Activated B cell treated with CpG ODN at 0.5 μM for 24 hours (primary cell): ENCODE data around the gene EML5. TPM values are rescaled to one million over a fixed set of nuclear protein-coding genes. Genes with fewer than 3 reads are reported as not detected.

Experiments used
- ATAC-seq: fragments of 200-7000 bp; cut with Tn5 transposase; one replicate; pipeline ENCODE4 v1.10.0; 2021; ENCODE audit warnings: low read depth, mild to moderate bottlenecking, moderate library complexity
- CTCF ChIA-PET: fragments of 350-600 bp; sonication (Branson Sonifier 250); formaldehyde crosslinking; loops from one replicate; lab custom pipeline; 2021; ENCODE audit warnings: antibody characterized with exemption; lab: Charles Lee
- POLR2A ChIA-PET: fragments of 350-600 bp; sonication (Branson Sonifier 250); formaldehyde crosslinking; loops from one replicate; lab custom pipeline; 2021; ENCODE audit warnings: antibody characterized with exemption; lab: Charles Lee
- DNase-seq: peaks from one replicate; pipeline ENCODE4 v3.0.0; 2022
- H3K27ac Mint-ChIP-seq: one replicate; pipeline ENCODE4 v1.8.0; 2020; ENCODE audit warnings: mixed read lengths
- H3K27me3 Mint-ChIP-seq: one replicate; pipeline ENCODE4 v1.8.0; 2021; ENCODE audit warnings: mixed read lengths
- H3K36me3 Mint-ChIP-seq: one replicate; pipeline ENCODE4 v1.8.0; 2021; ENCODE audit warnings: low read depth, mixed read lengths
- H3K4me1 Mint-ChIP-seq: one replicate; pipeline ENCODE4 v1.8.0; 2021; ENCODE audit warnings: mixed read lengths
- H3K4me3 Mint-ChIP-seq: one replicate; pipeline ENCODE4 v1.8.0; 2020; ENCODE audit warnings: mild to moderate bottlenecking, mixed read lengths
- H3K9me3 Mint-ChIP-seq: one replicate; pipeline ENCODE4 v1.8.0; 2020; ENCODE audit warnings: mixed read lengths
- CTCF ChIP-seq: fragments of 200-600 bp; IDR thresholded peaks from one replicate; pipeline ENCODE4 v1.8.0; 2022; ENCODE audit warnings: antibody characterized with exemption, mild to moderate bottlenecking
- intact Hi-C: fragments of 100-400 bp; cut with micrococcal nuclease; formaldehyde crosslinking; loops from one replicate; pipeline ENCODE4 v1.15.1; 2024
- total RNA-seq: library from RNA; stranded (reverse); gene quantifications from 2 replicates; pipeline ENCODE4 v1.2.3, GENCODE V29; 2022

EML5 gene
- total RNA-seq, 1 donor from 2014 or later = 5.0 TPM

- no peaks in the 10 kb centered on the region for H3K27me3 Mint-ChIP-seq
- POLR2A ChIA-PET = no interaction called here
- peaks cover 7% of the 10 kb centered on the region for H3K36me3 Mint-ChIP-seq
- H3K9me3 Mint-ChIP-seq = no peaks in the 10 kb centered on the region
- H3K27ac Mint-ChIP-seq = no peak overlapping the region
- CTCF ChIA-PET = no interaction called here
- DNase-seq (no peak), ATAC-seq (no peak)
- no peak overlapping the region for H3K4me3 Mint-ChIP-seq
- intact Hi-C loops = no loop called here
- H3K4me1 Mint-ChIP-seq = no peaks in the 10 kb centered on the region
- TF ChIP-seq CTCF = no peak
Observed at GRCh38 chr14:88749139-88749538, 43.6 kb downstream of the EML5 start.

GRCh38 chr14:88748288-88748687, 44.5 kb downstream of the EML5 start:
- H3K9me3 Mint-ChIP-seq = no peaks in the 10 kb centered on the region
- ATAC-seq (no peak), DNase-seq (no peak)
- no peak overlapping the region for H3K27ac Mint-ChIP-seq
- peaks cover 7% of the 10 kb centered on the region for H3K36me3 Mint-ChIP-seq
- intact Hi-C loops = no loop called here
- no peak overlapping the region for H3K4me3 Mint-ChIP-seq
- no peaks in the 10 kb centered on the region for H3K4me1 Mint-ChIP-seq
- no peaks in the 10 kb centered on the region for H3K27me3 Mint-ChIP-seq
- no peak for TF ChIP-seq CTCF
- CTCF ChIA-PET = no interaction called here
- POLR2A ChIA-PET = no interaction called here

- ChIA-PET POLR2A (no interaction called here), CTCF (no interaction called here)
- intact Hi-C loops = no loop called here
- Mint-ChIP-seq H3K9me3 (no peaks in the 10 kb centered on the region), H3K4me1 (no peaks in the 10 kb centered on the region), H3K4me3 (no peak overlapping the region), H3K27me3 (no peaks in the 10 kb centered on the region), H3K36me3 (peaks cover 7% of the 10 kb centered on the region), H3K27ac (no peak overlapping the region)
- no peak for DNase-seq
- ATAC-seq = no peak
- no peak for TF ChIP-seq CTCF
Observed at GRCh38 chr14:88746052-88746451, 46.7 kb downstream of the EML5 start.

GRCh38 chr14:88737245-88737644, 55.5 kb downstream of the EML5 start:
- CTCF ChIA-PET = no interaction called here
- intact Hi-C loops = no loop called here
- H3K4me3 Mint-ChIP-seq = no peak overlapping the region
- no peaks in the 10 kb centered on the region for H3K4me1 Mint-ChIP-seq
- DNase-seq = no peak
- ATAC-seq = no peak
- no peaks in the 10 kb centered on the region for H3K27me3 Mint-ChIP-seq
- no peak overlapping the region for H3K27ac Mint-ChIP-seq
- peaks cover 22% of the 10 kb centered on the region for H3K36me3 Mint-ChIP-seq
- peaks cover 5% of the 10 kb centered on the region for H3K9me3 Mint-ChIP-seq
- no peak for TF ChIP-seq CTCF
- POLR2A ChIA-PET = no interaction called here

GRCh38 chr14:88733121-88733520, 59.6 kb downstream of the EML5 start:
- intact Hi-C loops = no loop called here
- Mint-ChIP-seq H3K36me3 (peaks cover 24% of the 10 kb centered on the region), H3K4me3 (no peak overlapping the region), H3K27ac (no peak overlapping the region), H3K4me1 (no peaks in the 10 kb centered on the region), H3K9me3 (peaks cover 5% of the 10 kb centered on the region), H3K27me3 (no peaks in the 10 kb centered on the region)
- POLR2A ChIA-PET = no interaction called here
- ATAC-seq = no peak
- DNase-seq = no peak
- TF ChIP-seq CTCF = no peak
- CTCF ChIA-PET = no interaction called here
